NCI-H1092 treated with DMSO at 0.1 percent for 48 hours (cell line): ENCODE measurements around the gene DGKD.
"Not testable (repeated sequence)": the region's sequence is repeated elsewhere in the genome, so short reads cannot be mapped to it uniquely, and the experiment has no call there.

Experiments
- DNase-seq: peaks from one replicate; lab custom pipeline; 2025; lab: John Stamatoyannopoulos, UW

Gene DGKD

DNA sequence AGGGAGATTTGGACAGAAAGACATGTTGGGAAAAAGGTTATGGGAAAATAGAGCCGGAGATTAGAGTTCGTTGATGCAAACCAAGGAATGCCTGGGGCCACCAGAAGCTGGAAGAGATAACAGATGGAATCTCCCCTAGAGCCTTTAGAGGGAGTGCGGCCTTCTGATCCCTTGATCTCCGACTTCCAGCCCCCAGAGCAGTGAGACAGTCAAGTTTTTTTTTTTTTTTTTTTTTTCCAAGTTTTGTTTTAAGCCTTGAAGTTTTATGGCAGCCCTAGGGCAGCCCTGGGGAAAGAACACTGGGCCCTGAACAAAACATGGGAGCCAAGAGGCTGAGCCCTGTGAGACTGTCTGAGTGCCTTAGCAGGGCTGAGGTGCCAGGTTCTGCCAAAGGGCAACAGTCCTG is 6.5 kb downstream of the DGKD start:
- DNase-seq: no peak

DNA sequence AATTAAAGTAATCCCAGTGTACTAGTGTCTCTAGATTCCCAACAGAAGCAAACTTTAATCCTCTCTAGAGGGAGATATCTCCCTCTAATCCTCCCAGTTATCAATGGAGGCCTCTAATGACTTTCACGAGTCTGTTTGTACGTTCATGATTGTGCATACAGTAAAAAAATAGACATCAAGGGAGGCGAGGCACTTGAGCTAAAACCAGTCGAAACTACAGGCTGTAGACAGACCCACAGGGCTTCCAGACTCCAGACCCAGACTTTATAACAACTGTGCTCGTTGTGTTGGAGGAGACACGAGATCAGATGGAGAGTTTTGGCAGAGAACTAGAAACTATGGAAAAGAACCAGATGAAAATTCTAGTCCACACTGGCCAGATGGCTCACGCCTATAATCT is 7.0 kb downstream of the DGKD start:
- DNase-seq: no peak

DNA sequence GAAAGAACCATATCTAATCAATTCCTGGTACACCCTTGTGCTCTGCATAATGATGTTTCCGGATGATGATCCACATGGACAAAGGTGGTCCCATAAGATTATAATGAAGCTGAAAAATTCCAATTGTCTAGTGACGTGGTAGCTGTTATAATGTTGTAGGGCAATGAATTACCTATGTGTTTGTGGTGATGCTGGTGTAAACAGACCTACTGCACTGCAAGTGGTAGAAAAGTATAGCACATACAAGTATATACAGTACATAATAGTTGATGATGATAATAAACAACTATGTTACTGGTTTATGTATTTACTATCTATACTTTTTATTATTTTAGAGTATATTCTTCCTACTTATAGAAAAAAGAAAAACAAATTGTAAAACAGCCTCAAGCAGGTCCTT is 8.4 kb downstream of the DGKD start:
- no peak for DNase-seq

DNA sequence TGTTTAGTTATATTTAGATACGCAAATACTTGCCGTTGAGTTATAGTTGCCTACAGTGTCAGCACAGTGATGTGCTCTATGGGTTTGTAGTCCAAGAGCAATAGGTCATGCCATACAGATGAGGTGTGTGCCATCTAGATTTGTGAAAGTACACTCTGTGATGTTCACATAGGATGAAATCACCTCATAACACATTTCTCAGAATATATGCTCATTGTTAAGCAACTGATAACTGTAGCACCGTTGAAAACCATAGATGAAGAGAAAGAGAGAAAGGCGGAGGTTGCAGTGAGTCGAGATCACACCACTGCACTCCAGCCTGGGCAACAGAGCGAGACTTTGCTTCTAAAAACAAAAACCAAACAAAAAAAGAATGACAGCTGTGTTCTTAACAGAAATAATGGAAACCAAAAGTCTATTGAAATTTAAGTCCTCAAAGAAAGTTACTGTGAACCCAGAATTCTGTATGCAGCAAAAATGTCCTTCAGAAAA is 9.5 kb downstream of the DGKD start:
- no peak for DNase-seq

DNA sequence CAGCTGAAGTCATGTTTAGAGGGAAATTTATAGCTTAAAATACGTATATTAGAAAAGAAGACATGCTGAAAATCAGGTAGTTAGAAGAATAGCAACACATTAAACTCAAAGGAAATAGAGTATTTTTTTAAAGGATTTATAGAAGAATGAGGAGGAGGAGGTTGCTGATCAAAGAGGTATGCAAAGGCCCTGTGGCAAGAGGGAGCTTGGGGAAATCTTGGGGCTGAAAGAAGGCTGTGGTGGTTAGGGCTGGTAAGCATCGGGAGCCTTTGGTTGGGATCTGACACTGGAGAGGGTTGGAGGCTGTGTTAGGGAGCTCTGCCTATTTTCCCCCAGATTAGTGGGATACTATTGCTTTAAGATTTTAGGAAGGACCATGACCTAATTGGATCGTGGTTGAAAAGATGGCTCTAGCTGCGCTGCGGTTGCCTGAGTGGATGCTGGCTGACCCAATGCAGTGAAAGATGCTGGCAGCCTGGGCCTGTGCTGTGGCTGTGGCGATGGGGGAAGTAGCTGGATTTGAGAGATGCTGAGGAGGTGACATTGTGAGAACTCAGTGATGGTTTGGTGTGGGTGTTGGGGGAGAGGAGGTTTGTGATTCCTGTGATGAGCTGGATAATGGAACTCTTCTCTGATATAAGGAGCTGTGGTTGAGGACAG is 11.7 kb downstream of the DGKD start:
- DNase-seq: no peak

DNA sequence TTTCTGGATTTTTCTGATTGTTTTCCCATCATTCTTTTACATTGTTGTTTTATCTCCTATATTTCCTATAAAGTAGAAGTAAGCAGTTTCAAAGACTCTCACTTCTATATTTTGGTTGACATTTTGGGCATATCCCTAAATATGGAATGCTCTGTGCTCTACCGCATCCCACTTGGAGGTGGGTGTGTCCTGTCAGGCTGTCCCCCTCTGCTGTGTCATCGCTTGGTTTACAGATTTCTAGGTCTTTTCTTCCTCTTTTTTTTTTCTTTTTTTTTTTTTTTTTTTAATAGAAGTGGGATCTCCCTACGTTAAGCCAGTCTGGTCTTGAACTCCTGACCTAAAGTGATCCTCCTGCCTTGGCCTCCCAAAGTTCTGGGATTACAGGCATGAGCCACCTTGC is 13.3 kb downstream of the DGKD start:
- DNase-seq: no peak

DNA sequence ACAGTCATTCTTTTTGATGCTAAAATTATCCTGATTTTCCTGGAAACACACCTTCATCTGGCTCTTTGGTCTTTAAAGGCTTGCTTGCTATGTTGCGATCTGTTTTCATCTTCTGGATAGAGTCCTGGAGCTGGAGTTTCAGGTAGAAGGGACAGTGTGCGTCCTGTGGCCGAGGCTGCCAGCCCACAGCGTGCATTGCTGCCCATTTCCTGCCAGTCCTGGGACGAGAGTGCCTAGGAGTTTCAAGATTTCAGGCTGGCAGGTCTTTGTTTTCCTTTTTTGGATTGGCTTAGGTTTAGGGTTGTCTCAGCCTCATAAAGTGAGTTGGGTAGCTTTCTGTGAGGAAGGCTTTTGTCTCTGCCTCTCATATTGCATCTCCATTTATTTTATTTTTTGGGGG is 14.5 kb downstream of the DGKD start:
- DNase-seq: no peak

DNA sequence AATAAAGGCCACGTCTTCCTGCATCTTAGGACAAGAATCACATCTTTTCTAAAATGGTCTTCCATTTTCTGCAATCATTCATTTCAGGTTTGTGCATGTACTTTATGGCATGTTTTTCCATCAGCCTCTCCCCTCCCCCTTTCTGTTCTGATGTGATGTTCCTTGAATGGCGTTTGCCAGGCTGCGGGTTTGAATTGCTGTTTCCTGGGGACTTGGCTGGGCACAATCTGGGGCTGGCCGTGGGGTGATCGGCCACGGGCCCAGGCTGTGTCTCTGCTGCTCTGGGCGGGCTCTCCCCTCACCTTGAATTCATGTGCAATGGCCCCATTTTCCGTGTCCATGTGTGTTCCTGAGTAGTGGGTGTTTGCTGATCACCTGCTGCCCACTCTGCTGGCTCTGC is 15.2 kb downstream of the DGKD start:
- no peak for DNase-seq

DNA sequence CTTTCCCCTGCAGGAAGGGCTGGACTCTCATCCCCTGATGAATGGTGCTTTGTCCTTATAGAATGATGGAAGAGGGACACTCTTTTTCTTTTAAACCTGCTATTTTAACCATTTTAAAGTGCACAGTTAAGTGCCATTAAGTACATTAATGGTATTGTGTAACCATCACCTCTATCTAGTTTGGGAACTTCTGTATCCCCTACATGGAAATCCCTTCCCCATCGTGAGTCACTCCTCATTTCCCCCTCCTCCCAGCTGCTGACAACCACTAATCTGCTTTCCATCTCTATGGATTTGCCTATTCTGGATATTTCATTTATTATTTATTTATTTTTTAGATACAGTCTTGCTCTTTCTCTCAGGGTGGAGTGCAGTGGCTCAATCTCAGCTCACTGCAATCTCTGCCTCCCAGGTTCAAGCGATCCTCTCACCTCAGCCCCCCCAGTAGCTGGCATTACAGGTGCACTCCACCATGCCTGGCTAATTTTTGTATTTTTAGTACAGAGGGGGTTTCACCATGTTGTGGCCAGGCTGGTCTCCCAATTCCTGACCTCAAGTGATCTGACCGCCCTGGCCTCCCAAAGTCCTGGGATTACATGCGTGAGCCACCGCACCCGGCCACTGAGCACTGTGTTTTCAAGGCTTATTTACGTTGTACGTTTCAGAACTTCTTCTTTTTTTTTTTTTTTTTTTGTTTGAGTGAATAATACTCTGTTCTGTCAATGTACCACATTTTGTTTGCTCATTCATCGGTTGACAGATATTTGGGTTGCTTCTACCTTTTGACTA is 15.8 kb downstream of the DGKD start:
- no peak for DNase-seq

DNA sequence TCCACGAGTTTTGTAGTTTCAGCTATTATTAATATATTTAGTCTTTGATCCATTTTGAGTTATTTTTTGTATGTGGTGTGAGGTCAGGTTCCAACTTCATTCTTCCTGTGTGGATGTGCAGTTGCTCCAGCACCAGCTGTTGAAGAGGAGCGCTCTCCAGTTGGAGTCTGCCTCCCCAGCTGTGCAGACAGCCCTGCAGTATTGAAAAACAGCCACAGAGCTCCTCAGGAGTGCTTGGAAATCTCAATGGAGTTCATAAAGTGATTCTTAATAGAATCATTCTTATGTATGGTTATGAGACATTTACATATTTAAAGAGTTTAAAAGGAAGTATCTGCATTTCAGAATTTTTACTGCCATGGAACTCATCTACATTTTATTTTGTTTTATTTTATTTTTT is 17.3 kb downstream of the DGKD start:
- DNase-seq: no peak

DNA sequence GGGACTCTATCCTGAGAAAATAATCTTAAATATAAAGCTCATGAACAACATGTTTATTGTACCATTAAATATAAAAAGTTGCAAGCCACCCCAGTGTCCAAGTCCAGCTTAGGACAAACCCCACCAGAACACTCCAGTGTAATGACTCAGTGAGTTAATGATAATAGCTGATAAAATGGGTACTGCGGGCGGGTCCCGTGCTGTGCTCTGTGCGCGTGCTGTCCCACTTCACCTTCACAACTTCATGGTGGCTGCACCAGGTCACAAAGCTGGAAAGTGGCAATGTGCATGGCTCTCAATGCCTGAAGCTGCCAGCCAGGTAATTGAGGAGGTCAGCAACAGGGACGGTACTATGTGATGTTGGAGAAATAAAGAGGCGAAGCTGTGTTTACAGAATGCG is 18.6 kb downstream of the DGKD start:
- DNase-seq: no peak

DNA sequence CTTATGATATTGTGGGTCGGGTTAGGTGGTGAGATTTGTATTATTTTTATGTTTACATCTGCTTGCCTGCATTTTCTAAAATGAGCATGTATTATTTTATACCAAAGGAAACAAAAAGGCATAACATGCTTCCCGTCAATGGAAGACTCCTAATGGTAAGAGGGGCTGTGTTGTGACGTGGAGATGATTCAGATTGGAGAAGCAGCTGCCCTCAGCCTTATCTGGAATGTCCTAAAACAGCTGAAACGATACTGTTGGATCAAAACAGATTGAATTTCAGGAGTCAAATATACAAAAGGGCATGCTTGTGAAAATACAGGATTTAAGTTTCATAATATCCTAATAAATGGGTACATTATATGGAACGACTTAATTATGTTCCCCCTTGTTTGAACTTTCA is 19.0 kb downstream of the DGKD start:
- no peak for DNase-seq

DNA sequence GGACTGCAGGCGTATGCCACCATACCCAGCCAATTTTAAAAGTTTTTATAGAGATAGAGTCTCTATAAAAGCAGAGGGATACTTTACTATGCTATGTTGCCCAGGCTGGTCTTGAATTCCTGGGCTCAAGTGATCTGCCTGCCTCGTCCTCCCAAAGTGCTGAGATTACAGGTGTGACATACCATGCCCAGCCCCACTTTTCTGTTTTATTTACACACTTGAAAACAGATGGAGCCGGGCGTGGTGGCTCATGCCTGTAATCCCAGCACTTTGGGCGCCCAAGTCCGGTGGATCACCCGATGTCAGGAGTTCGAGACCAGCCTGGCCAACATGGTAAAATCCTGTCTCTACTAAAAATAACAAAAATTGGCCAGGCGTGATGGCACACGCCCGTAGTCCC is 20.5 kb downstream of the DGKD start:
- DNase-seq: not testable (repeated sequence)

DNA sequence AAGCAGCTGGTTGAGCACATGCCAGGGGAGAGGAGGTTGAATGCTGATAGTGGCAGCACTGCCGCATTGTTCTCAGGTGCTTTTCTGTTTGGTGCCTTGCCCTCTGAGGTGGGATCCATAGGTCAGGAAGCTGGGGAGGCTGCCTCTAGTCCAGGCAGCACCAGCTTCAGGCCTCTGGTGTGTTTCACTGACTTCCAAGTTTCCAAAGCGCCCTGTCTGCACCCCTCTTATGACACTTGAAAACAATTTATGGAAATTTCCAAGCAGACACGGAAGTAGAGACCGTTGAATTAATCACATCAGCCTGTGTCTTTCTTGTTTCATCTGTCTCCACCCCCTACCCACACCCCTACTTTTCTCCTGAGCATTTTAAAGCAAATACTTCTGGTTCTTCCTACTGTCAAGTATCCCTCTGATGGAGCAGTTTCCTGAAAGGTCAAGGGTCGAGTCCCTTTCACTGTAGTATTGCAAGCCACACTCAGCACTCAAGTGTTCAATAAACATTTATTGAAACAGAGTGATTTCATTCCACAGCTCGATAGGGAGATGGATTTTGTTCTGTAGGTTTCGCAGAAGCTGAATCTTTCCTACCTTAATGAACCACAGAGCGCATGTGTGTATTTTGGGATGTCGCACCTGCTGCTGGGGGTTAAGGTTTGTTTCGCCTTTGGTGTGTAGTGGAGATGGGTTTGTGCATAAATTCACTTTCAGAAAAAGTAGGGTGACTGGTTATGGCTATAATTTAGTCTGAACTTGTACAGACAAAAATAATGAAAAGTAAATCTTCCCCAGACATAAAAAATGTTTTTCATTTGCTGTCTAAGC is 21.4 kb downstream of the DGKD start:
- DNase-seq: no peak

DNA sequence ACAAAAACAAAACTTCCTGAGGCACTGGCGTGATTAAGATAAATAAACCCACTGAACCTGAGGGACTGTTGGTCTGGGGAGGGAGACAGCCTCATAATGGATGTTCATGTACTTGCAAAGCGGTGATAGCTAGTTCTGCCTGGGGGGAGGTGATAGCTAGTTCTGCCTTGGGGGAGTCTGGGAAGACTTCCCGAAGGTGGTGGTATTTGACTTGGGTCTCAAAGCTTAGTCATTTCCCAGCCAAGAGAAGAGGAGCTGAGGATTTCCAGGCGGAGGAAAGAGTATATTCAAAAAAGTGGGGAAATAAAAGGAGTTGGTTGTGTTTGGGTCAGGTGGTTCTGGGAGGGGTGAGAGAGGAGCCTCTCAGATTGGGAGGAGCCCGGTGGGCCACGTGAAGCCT is 24.7 kb downstream of the DGKD start:
- no peak for DNase-seq

DNA sequence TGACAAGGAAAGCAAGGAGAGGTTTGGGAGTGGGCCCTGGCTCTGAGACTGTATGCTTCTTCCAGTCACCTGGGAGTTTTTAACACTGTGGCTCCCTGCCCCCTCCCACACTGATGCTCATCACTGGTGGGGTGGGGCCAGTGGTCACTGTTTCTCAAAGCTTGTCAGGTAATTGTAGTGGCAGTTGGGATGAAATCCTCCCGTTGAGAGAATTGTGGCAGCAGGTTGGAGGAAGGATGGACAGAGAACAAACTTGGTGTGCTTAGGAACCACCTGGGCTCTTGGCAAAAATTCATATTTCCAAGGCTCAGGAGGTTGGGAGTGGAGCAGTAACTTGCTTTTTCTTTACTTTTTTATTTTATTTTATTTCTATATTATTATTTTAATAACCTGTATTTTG is 25.1 kb downstream of the DGKD start:
- no peak for DNase-seq

DNA sequence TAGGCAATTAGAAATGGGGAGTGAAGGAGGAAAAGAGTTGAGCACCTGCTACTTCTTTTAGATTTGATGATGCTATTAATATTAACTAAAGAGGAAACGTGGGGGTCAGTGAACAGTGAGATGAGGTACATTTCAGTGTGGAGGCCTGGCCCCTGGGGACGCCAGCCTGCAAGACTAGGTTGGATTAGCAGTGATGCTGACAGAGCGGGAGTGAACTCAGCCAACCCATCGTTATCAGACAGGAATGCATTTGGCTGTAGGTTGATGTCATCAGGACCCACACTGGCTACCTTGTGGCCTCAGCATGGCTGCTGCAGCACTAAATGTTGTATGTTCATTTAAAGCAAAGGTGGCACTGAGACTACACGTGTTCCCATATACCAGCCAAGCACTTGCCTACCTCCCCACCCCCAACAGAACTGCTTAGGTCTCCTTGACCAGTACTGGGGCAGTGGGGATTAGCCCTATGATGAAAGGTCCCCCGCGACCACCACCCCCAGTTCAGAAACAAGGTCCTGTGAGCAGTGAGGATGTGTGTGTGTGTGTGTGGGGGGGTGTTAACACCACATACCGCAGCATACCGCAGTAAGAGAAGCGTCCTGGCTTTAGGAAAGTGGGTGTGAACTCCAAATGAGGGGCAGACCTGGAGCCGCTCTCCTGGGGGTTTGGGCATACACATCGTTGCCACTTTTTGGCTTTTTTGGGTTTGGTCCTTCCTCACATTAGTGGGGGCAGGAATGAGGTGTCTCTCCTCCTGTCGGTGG is 26.0 kb downstream of the DGKD start:
- DNase-seq: no peak

DNA sequence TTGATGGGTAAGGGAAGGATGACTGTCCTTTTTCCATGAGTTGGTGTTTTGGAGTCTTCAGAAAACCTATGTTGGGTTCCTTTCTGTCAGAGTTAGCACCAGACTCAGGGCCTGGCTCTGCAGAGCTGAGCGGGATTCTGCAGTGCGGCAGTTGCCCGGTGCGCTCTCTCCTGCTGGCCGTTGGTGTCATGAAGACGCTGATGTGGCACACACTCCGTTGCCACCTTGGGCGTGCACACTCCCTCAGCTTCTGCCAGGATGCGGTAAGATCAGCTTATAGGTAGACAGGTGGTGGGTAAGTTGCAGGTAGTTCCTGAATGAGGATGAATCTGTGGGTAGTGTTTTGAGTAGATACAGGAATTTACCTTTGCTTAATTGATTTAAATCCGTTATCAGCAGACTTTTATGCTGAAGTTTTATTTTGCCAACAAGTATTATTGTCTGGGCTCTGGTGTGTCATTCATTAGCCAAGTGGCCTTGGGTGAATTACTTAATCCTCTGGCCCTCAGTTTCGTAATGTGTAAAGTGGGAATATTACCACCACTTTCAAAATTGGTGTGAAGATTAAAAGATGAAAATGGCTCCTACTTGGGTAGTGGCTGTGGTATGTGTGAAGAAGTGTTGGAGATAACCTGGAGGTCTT is 26.8 kb downstream of the DGKD start:
- DNase-seq: no peak

DNA sequence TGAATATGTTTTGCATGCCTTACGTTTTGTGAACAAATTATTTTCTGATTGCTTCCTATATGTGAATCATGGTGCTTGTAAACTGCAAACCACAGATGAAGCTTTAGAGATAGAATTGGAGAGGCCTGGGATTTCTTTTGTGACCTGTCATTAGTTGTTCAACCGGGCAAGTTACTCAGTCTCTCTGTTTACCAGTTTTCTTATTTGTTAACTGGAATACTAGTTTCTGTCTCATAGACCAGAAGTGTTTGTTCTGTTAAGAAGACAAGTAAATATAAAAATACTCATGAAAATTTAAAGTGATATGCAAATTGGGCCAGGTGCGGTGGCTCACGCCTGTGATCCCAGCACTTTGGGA is 27.3 kb downstream of the DGKD start:
- DNase-seq: no peak

DNA sequence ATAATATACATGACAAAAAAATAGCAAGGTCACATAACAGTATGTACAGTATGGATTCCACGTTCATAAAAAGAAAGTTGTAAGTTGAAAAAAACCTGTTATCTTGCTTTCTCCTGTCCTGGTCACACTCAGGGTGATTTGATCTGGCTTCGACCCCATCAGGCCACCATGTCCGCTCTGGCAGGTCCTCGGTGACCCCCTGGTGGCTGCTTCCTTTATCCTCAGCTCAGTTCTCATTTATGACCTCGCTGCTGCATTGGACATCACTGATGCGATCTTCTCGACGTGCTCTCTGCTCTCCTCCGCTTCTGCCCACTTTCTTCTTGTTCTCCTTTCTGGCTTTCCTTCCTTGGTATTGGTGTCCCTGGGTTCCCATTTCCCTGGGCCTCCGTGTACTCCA is 29.7 kb downstream of the DGKD start:
- no peak for DNase-seq

DNA sequence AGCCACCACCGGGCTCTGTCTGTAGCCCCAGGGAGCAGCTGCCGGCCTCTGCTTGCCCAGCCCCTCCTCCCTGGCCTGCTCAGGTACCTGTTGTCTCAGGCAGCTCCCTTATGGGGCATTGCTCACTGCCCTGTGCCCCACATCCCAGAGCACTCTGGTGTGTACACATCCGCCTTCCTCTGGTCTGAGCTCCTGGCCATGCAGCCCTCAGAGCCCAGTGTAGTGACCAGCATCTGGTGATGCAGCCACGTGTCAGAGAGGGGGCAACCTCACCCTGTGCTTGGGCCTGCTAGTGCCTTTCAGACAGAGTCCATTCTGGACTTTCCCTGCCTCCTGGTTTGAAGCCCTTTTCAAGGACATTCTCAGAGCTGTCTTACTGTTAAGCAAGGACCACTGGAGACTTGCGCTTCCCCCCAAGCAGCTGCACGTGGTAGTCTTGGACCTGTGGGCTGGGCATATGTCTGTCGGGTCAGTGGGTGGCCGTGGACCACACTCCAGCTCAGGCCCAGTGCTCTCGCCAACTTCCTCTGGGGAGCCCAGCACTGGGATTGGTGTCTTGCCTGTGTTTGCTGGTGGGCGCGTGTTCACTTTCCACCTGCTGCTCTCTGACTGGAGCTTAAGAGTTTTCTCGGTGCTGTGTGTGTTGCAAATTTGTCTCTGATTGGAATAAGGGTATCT is 30.7 kb downstream of the DGKD start:
- DNase-seq: no peak
